Aorta (tissue), 5 donors: Measurements from ENCODE around the gene NDUFB8. TPM values are rescaled to one million over a fixed set of nuclear protein-coding genes. Genes with fewer than 3 reads are reported as not detected.

Source experiments
- ATAC-seq: fragments of 200-7000 bp; cut with Tn5 transposase; one replicate; pipeline ENCODE4 v1.9.1; 2022; ENCODE audit warnings: moderate library complexity; ENCODE audit not compliant: low FRiP score
- DNase-seq, 2 donors: peaks; one replicate each; pipeline ENCODE4 v3.0.0-alpha.2; 2020
- H3K27ac ChIP-seq, 2 donors: one replicate each; pipeline ENCODE4 v1.5.1; 2013; ENCODE audit warnings: low read length in 2 of 2, mild to moderate bottlenecking in 2 of 2, moderate library complexity in 2 of 2, control low read depth in 1 of 2, inconsistent platforms in 1 of 2, low read depth in 1 of 2
- H3K27me3 ChIP-seq, 2 donors: one replicate each; pipeline ENCODE4 v1.6.1; 2013; ENCODE audit warnings: control low read depth in 1 of 2, low read length in 1 of 2, mild to moderate bottlenecking in 1 of 2, moderate library complexity in 1 of 2; ENCODE audit not compliant: insufficient read depth in 2 of 2, control insufficient read depth in 1 of 2
- H3K36me3 ChIP-seq, 2 donors: one replicate each; pipeline ENCODE4 v1.6.1; 2013; ENCODE audit warnings: control low read depth in 1 of 2, low read length in 1 of 2, mild to moderate bottlenecking in 1 of 2; ENCODE audit not compliant: insufficient read depth in 2 of 2, control insufficient read depth in 1 of 2
- H3K4me1 ChIP-seq, 2 donors: one replicate each; pipeline ENCODE4 v1.6.1; 2013; ENCODE audit warnings: low read length in 2 of 2, control low read depth in 1 of 2, mild to moderate bottlenecking in 1 of 2, moderate library complexity in 1 of 2; ENCODE audit not compliant: insufficient read depth in 2 of 2, control insufficient read depth in 1 of 2
- H3K4me3 ChIP-seq, 2 donors: one replicate each; pipeline ENCODE4 v1.5.1; 2013; ENCODE audit warnings: low read length in 2 of 2, control low read depth in 1 of 2, mild to moderate bottlenecking in 1 of 2
- H3K9me3 ChIP-seq: one replicate; pipeline ENCODE4 v1.6.1; 2013; ENCODE audit warnings: mild to moderate bottlenecking, low read length; ENCODE audit not compliant: control insufficient read depth
- WGBS, 2 donors: extraction: QIAGEN DNeasy Blood & Tissue Kit; methylation state at CpG; one replicate each; pipeline ENCODE4 v1.1.7; 2013; 5-methylcytosine and 5-hydroxymethylcytosine counted together
- intact Hi-C, 2 donors: fragments of 100-400 bp; cut with DNase I; formaldehyde crosslinking; loops; one replicate each; pipeline versions ENCODE4 v1.14.2 to v1.15.0; 2022
- polyA plus RNA-seq, 2 donors: library from polyadenylated mRNA; stranded (reverse); fragments of 200-250 nt; gene quantifications; one replicate each; pipeline ENCODE4 v1.2.3, GENCODE V29; 2013
- total RNA-seq, 2 donors: library from RNA; stranded (reverse); fragmentation: NEBNext Ultra II Directional; extraction: Animal tissue kit (Norgen Biotek cat#: 25700); gene quantifications; one replicate each; pipeline ENCODE4 v1.2.1, GENCODE V29; 2021
- donor health status: healthy with polysubstance abuse.
- donor health status: Bipolar disorder and iron deficiency.
- donor health status: DM: no; HTN: no; CAD: no.
- donor health status: DM: no; HTN: no; CAD: no.
- donor health status: DM: yes; HTN: yes; CAD: no.

NDUFB8 gene
- total and polyA plus RNA-seq, 4 donors = 127 to 337 (median 225) TPM

GRCh38 chr10:100507357-100507732 lies 22.3 kb downstream of the NDUFB8 start:
- Histone ChIP-seq H3K4me1 (no peaks in the 10 kb centered on the region), H3K4me3 (no peak overlapping the region), H3K9me3 (no peaks in the 10 kb centered on the region), H3K36me3 (peaks cover 0 to 5% of the 10 kb centered on the region in 2 donors), H3K27me3 (no peaks in the 10 kb centered on the region), H3K27ac (no peak overlapping the region)
- WGBS, 2 donors = 89 to 98% methylated on average over 5 of the region's 5 CpGs
- ATAC-seq = no peak
- no peak for DNase-seq
- intact Hi-C loops = no loop called here

DNA sequence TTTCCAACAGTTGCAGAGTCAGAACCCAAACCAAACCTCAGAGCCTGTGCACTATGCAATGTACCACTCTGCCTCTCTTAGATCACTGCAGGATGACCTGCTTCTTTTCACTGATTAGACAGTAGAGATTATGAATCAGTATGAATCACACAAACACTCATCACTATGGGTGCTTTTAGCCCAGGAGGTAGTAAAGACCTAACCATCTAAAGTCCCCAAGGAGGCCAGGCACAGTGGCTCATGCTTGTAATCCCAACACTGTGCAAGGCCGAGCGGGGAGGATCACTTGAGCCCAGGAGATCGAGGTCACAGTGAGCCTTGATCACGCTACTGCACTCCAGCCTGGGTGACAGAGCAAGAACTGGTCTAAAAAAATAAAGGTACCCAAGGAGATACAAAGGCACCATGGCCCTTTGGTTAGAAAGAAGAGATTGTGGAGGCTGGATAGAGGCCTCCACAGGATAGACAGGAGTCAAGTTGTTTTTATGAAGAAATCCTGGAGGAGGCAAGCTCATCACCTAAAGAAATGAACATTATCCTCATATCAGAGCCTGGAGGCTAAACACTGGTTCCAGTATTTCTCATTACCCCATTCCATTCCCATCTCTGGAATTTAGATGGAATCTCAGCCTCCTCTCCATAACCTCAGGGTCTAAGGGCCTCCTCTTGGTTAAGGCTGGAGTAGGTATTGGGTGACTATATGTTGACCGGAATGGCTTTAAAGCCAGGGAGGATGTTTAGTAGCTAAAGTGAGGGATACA lies 22.9 kb downstream of the NDUFB8 start:
- Histone ChIP-seq H3K36me3 (peaks cover 0 to 5% of the 10 kb centered on the region in 2 donors), H3K9me3 (no peaks in the 10 kb centered on the region), H3K27me3 (no peaks in the 10 kb centered on the region), H3K4me1 (no peaks in the 10 kb centered on the region), H3K4me3 (no peak overlapping the region), H3K27ac (no peak overlapping the region)
- intact Hi-C loops = no loop called here
- 95 to 96% methylated on average over 5 of the region's 5 CpGs for WGBS, 2 donors
- no peak for DNase-seq
- no peak for ATAC-seq

DNA sequence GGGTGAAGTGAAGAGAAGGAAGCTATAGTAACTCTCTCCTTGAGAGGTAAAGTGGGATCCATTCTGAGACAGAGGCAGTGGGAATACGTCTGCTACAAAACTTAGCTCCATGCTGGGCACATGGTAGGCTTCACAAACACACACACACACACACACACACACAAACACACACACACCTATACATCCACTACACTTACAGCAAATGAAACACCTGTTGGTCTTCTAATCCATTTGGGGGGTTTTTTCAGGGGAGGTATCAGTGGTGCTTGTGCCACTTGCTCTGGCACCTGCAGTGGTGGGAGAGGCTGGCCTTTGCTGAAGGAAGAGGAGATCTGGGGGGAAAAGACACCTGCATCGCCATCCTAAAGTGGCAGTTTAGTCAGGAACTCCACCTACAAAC lies 24.5 kb downstream of the NDUFB8 start:
- Histone ChIP-seq H3K36me3 (peaks cover 3 to 5% of the 10 kb centered on the region in 2 donors), H3K27ac (no peak overlapping the region), H3K27me3 (no peaks in the 10 kb centered on the region), H3K4me3 (no peak overlapping the region), H3K9me3 (no peaks in the 10 kb centered on the region), H3K4me1 (no peaks in the 10 kb centered on the region)
- WGBS, 2 donors = 94 to 96% methylated on average over 2 of the region's 2 CpGs
- DNase-seq (no peak), ATAC-seq (no peak)
- intact Hi-C loops = no loop called here

GRCh38 chr10:100504096-100504495 lies 25.6 kb downstream of the NDUFB8 start:
- Histone ChIP-seq H3K4me3 (no peak overlapping the region), H3K9me3 (no peaks in the 10 kb centered on the region), H3K27ac (no peak overlapping the region), H3K4me1 (no peaks in the 10 kb centered on the region), H3K36me3 (peaks cover 3 to 7% of the 10 kb centered on the region in 2 donors), H3K27me3 (no peaks in the 10 kb centered on the region)
- ATAC-seq (no peak), DNase-seq (no peak)
- 55 to 56% methylated on average over 5 of the region's 5 CpGs for WGBS, 2 donors
- intact Hi-C loops = no loop called here

DNA sequence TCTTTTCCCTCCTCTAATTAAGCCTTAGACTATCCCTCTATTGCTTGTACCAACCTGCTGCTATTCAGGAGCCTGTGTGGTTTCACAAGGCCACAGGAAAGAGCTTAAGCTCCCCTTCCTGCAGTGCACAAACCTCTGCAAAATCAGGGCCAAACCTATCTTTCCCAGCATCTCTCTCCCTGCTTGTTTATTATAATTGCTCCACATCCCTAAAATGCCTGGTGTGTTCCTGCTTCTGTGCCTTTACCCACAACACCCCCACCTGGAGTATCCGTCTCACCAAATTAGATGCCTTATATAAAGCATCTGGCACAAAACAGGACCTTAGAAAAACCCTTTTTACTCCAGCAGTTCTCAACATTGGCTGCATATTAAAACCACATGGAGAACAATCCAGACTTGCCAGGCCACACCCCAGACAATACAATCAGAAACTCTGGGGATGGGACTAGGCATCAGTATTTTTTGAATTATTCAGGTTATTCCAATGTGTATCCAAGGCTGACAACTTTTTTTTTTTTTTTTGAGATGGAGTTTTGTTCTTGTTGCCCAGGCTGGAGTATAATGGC lies 26.7 kb downstream of the NDUFB8 start:
- H3K36me3 ChIP-seq = peaks cover 3 to 13% of the 10 kb centered on the region in 2 donors
- WGBS, 2 donors = 86 to 91% methylated on average over 1 of the region's 1 CpG
- no peak overlapping the region for H3K4me3 ChIP-seq
- no peak overlapping the region for H3K27ac ChIP-seq
- H3K27me3 ChIP-seq = no peaks in the 10 kb centered on the region
- ATAC-seq (no peak), DNase-seq (no peak)
- H3K4me1 ChIP-seq = no peaks in the 10 kb centered on the region
- no peaks in the 10 kb centered on the region for H3K9me3 ChIP-seq
- intact Hi-C loops = no loop called here

GRCh38 chr10:100501423-100501822 lies 28.2 kb downstream of the NDUFB8 start:
- no peak overlapping the region for H3K27ac ChIP-seq
- ATAC-seq = no peak
- intact Hi-C loops = no loop called here

GRCh38 chr10:100498059-100498458 lies 31.6 kb downstream of the NDUFB8 start:
- Histone ChIP-seq H3K27me3 (no peaks in the 10 kb centered on the region), H3K36me3 (peaks cover 12 to 17% of the 10 kb centered on the region in 2 donors), H3K9me3 (no peaks in the 10 kb centered on the region), H3K4me3 (no peak overlapping the region), H3K4me1 (no peaks in the 10 kb centered on the region), H3K27ac (no peak overlapping the region)
- DNase-seq (no peak), ATAC-seq (no peak)
- 91 to 97% methylated on average over 4 of the region's 4 CpGs for WGBS, 2 donors
- intact Hi-C loops = no loop called here

More at GRCh38 chr10:100501423-100501822, 28.2 kb downstream of the NDUFB8 start:
- DNase-seq = no peak
- H3K9me3 ChIP-seq = no peaks in the 10 kb centered on the region
- no peak overlapping the region for H3K4me3 ChIP-seq
- no peaks in the 10 kb centered on the region for H3K27me3 ChIP-seq
- no peaks in the 10 kb centered on the region for H3K4me1 ChIP-seq
- peaks cover 6 to 17% of the 10 kb centered on the region in 2 donors for H3K36me3 ChIP-seq

GRCh38 chr10:100496567-100496966 lies 33.1 kb downstream of the NDUFB8 start:
- DNase-seq (no peak), ATAC-seq (no peak)
- Histone ChIP-seq H3K4me1 (no peaks in the 10 kb centered on the region), H3K36me3 (peaks cover 12 to 17% of the 10 kb centered on the region in 2 donors), H3K27ac (no peak overlapping the region), H3K27me3 (no peaks in the 10 kb centered on the region), H3K4me3 (no peak overlapping the region), H3K9me3 (no peaks in the 10 kb centered on the region)
- 81 to 93% methylated on average over 2 of the region's 2 CpGs for WGBS, 2 donors
- intact Hi-C loops = no loop called here

- peaks cover 6 to 14% of the 10 kb centered on the region in 2 donors for H3K36me3 ChIP-seq
- no peak for ATAC-seq
- 79 to 82% methylated on average over 2 of the region's 2 CpGs for WGBS, 2 donors
These were observed 39.1 kb downstream of the NDUFB8 start for GRCh38 chr10:100490531-100490930.

More at GRCh38 chr10:100490531-100490930, 39.1 kb downstream of the NDUFB8 start:
- H3K27me3 ChIP-seq = no peaks in the 10 kb centered on the region
- H3K4me3 ChIP-seq = no peak overlapping the region
- no peak for DNase-seq
- H3K9me3 ChIP-seq = no peaks in the 10 kb centered on the region
- no peaks in the 10 kb centered on the region for H3K4me1 ChIP-seq
- intact Hi-C loops = no loop called here
- no peak overlapping the region for H3K27ac ChIP-seq
